ENCODE results near the gene ACCS.

The ACCS gene

DNA sequence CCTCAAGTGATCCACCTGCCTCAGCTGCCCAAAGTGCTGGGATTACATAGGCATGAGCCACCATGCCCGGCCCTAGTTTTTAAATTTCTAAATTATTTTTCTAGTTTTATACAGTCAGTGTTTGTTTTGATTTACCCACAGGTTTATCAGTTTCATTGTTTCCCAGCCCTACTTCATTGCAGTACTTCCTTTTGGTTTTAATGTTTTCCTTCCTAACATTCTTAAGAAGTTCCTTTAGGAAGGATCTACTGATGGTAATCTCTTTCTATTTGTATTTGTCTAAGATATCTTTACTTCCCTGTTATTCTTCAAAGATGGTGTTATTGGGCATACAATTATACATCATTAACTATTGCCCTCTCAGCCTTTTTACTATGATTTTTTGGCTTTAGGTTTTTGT is 24.5 kb downstream of the ACCS start:
- Mint-ChIP-seq H3K27ac (no peak overlapping the region), H3K4me1 (peaks cover 12% of the 10 kb centered on the region), H3K36me3 (ENCODE audit: low read depth) (peaks cover 6% of the 10 kb centered on the region), H3K4me3 (no peak overlapping the region), H3K9me3 (peaks cover 3% of the 10 kb centered on the region), H3K27me3 (no peaks in the 10 kb centered on the region)
- no peak for DNase-seq
- no peak for ATAC-seq

DNA sequence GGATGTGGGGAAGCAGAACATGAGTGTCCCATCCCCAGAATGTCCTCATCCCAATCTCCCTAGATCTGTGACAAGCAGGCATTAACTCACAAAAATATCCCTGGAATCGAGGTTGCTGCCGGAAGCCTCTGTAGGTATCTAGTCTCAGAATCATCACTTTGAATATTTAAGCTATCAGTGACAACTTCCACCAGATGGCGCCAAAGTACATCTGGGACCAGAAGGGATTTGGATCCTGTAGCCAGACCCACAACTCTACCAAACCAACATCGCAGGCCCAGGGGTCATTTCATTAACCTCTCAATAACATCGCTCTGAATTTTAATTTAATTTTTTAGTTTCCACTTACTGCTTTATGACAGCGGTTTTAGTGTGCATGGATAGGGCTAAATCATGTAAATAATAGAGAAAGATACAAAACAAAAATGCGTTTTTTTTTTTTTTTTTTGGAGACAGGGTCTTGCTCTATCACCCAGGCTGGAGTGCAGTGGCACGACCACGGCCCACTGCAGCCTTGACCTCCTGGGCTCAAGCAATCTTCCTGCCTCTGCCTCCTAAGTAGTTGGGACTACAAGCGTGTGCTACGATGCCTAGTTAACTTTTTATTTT is 28.3 kb downstream of the ACCS start:
- Mint-ChIP-seq H3K36me3 (ENCODE audit: low read depth) (no peaks in the 10 kb centered on the region), H3K27me3 (no peaks in the 10 kb centered on the region), H3K4me3 (peak overlapping the region; percentile 49), H3K4me1 (peaks cover 23% of the 10 kb centered on the region), H3K9me3 (no peaks in the 10 kb centered on the region), H3K27ac (no peak overlapping the region)
- ATAC-seq (peak; percentile 24), DNase-seq (peak; percentile 86)

DNA sequence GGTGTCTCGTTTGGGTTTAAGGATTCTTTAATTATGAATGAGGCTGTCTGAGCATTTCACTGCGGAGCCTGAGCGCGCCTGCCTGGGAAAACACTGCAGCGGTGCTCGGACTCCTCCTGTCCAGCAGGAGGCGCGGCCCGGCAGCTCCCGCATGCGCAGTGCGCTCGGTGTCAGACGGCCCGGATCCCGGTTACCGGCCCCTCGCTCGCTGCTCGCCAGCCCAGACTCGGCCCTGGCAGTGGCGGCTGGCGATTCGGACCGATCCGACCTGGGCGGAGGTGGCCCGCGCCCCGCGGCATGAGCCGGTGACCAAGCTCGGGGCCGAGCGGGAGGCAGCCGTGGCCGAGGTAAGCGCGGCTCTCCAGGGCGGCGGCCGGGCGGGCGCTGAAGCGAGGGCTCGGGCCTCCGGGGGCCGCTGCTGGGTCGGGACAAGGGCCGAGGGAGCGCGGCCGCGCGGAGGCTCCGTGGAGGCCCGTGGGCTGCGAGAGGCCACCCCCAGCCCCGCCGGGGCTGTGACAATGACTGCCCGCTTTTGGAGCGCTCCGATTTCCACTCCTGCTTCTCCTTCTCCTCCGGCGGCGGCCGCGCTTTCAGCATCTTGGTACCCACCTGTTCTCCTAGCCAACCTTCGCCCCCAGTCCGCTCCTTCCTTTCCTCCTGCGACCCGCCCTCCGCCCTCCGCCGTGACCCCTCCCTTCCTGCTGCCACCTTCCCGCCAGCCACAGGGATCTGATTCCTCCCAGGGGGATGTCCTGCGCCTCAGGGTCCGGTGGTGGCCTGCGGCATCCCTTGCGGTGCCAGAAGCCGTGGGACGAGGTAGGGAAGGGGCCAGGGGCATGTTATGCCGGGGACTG is 29.7 kb downstream of the ACCS start, which contains the start of gene EXT2:
Gene EXT2, plus strand, starts transcription at position 173 of the 854 bp plus-strand sequence. CDS start 12,035 bp downstream, outside the sequence.
- H3K27me3 Mint-ChIP-seq = no peaks in the 10 kb centered on the region
- H3K36me3 Mint-ChIP-seq (ENCODE audit: low read depth) = peaks cover 2% of the 10 kb centered on the region
- peak within 1 kb of the TSS; percentile 81 for H3K4me3 Mint-ChIP-seq
- H3K9me3 Mint-ChIP-seq = no peaks in the 10 kb centered on the region
- H3K4me1 Mint-ChIP-seq = peaks cover 23% of the 10 kb centered on the region
- DNase-seq (peak; percentile 89), ATAC-seq (peak; percentile 90)
- H3K27ac Mint-ChIP-seq = peak within 1 kb of the TSS; percentile 37

DNA sequence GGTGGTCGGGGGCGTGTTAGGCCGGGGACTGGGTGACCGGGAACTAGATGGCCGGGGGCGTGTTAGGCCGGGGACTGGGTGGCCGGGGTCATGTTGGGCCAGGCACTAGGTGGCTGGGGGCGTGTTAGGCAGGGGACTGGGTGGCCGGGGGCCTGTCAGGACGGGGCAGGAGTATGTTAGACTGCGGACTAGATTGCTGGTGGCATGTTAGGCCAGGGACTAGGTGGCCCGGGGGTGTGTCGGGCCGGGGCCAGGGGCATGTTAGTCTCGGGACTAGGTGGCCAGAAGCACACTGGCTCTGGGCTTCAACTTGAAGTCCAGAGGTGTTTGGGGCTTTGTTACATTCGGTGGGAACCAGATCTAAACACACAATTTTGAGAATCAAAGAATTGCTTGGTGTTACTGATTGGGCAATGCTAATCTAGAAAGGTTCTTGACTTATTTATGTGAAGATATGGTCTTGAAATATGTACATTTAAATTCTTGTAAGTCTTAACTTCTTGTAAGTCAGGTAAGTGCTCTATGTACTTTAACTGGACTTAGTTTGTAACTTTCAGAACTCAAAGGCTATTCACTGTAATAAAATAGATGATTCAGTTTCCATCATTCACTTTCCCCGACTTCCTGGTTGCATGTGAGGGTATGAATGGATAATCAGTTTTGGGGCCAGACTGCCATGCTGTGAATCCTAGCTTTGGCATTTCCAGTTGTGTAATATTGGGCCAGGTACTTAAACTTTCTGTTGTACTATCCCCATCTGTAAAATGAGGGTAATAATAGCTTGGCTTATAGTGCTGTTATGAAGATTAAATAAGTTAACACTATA is 30.5 kb downstream of the ACCS start:
- Mint-ChIP-seq H3K27me3 (no peaks in the 10 kb centered on the region), H3K27ac (no peak overlapping the region), H3K4me1 (peaks cover 23% of the 10 kb centered on the region), H3K9me3 (no peaks in the 10 kb centered on the region), H3K4me3 (peak overlapping the region; percentile 81), H3K36me3 (ENCODE audit: low read depth) (peaks cover 2% of the 10 kb centered on the region)
- DNase-seq (peak; percentile 5), ATAC-seq (no peak)

DNA sequence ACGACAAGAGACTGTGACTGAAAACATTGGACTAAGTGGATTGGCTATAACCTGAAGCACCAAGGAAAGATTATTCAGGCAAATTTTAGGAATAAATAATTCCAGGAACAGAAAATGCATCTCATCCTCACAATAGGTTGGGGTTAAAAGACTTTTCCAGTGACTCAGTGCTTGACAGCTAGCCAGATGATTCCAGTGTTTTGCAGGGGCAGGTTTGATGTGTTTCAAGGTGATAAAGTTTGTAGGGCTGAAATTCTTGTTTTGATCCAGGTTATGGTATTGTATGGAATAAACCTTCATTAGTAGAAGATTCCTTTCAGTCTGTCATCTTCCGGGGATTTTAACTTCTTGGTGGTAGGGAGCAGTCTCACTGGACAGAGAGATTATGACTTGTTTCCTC is 31.8 kb downstream of the ACCS start:
- Mint-ChIP-seq H3K4me3 (no peak overlapping the region), H3K9me3 (no peaks in the 10 kb centered on the region), H3K4me1 (peaks cover 29% of the 10 kb centered on the region), H3K27me3 (no peaks in the 10 kb centered on the region), H3K36me3 (ENCODE audit: low read depth) (peaks cover 2% of the 10 kb centered on the region), H3K27ac (no peak overlapping the region)
- ATAC-seq (no peak), DNase-seq (no peak)

DNA sequence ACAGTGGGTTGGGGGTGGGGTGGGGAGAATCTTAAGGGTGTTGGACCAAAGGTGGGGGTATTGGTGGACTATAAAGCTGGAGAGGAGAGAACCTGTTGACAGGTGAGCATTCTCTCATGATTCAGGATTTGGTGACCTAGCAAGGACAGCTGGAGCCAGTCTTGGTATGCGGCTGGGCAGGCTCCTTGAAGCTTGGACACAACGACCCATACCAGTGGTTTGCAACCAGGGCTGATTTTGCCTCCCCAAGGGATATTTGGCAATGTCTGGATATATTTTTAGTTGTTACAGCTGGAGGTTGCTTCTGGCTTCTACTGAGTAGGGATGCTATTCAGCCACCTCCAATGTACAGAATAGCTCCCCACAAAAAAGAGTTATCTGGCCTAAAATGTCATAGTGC is 35.0 kb downstream of the ACCS start:
- Mint-ChIP-seq H3K4me3 (no peak overlapping the region), H3K36me3 (ENCODE audit: low read depth) (peaks cover 5% of the 10 kb centered on the region), H3K27ac (no peak overlapping the region), H3K9me3 (no peaks in the 10 kb centered on the region), H3K4me1 (peaks cover 30% of the 10 kb centered on the region), H3K27me3 (no peaks in the 10 kb centered on the region)
- ATAC-seq = no peak
- no peak for DNase-seq

DNA sequence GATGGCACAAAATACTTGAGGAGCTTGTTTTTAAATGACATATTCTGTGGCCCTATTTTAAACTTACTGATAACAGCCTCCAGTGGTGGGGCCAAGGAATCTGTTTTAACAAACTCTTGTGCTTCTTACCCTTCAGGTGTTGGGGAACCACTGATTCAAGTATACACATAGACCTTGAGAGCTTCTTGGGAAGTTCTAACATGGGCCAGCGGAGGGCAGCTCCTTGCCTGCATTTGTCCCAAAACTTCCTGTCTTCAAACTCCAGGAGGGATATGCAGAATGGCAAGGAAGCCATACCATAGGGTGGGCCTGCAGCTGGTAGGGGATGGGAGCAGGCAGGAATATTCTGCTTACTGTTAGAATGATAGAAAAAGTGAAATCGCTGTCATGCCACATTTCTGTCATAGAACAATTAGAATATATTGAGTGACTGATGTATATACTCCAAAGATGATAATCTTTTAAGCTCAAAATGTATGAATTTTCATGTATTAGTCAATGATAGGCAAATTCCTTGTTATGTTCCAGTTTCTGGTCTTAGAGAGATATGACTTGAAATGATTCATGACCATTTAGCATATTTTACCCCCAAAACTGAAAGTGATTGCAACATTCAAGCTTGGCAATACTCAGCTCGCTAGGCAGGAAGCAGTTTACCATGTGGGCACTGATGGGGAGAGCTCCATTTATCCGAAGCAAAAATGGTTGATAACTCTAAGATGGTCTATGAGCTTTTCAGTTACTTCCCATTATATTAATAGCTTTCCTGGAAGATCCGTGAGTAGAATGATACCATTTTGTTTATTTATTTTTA is 38.6 kb downstream of the ACCS start:
- no peaks in the 10 kb centered on the region for H3K27me3 Mint-ChIP-seq
- H3K36me3 Mint-ChIP-seq (ENCODE audit: low read depth) = peaks cover 9% of the 10 kb centered on the region
- ATAC-seq (peak; percentile 75), DNase-seq (no peak)
- no peak overlapping the region for H3K4me3 Mint-ChIP-seq
- H3K9me3 Mint-ChIP-seq = no peaks in the 10 kb centered on the region
- peaks cover 19% of the 10 kb centered on the region for H3K4me1 Mint-ChIP-seq
- H3K27ac Mint-ChIP-seq = peak overlapping the region; percentile 49

DNA sequence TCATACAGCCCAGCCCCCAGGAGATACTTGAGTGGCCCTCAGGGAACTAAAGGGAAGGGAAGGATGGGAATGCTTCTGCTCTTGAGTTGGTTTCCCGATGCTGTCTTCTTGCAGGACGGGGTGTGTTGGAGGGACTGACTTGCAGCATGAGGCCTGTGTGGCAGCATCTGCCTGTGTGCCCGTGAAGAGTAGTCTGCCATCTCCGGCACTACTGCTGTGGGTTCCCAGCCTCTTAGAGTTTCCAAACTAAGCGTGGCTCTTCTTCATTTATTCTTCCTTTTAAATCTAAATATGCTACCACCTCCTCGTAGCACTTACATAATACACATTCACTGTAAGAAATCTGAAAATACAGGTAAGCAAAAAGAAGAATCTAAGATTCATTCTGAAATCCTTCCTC is 42.2 kb downstream of the ACCS start:
- H3K4me3 Mint-ChIP-seq = no peak overlapping the region
- peaks cover 15% of the 10 kb centered on the region for H3K4me1 Mint-ChIP-seq
- DNase-seq = no peak
- H3K36me3 Mint-ChIP-seq (ENCODE audit: low read depth) = peaks cover 15% of the 10 kb centered on the region
- H3K27me3 Mint-ChIP-seq = no peaks in the 10 kb centered on the region
- H3K9me3 Mint-ChIP-seq = no peaks in the 10 kb centered on the region
- no peak for ATAC-seq
- H3K27ac Mint-ChIP-seq = no peak overlapping the region

DNA sequence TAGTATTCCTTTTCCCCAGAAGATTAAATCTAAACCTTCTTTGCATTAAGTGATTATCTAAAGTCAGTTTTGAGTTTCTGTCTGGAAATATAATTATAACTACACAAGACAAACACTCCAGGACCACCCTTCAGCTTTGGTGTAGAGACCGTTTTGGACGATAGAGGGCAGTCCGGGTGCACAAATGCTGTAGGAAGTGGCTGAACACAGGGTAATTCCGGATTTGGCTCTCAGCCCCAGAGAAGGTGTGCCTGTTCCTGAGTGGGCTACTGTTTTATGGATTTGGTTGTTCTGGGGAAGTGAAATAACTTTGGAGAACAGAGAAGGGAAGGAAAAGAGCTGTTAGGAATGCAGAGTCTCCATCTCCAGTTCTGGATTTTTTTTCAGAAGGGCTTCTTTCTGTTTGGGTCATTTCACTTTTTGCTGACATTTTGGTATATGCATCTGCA is 44.2 kb downstream of the ACCS start:
- Mint-ChIP-seq H3K4me1 (peaks cover 5% of the 10 kb centered on the region), H3K27me3 (no peaks in the 10 kb centered on the region), H3K36me3 (ENCODE audit: low read depth) (peaks cover 19% of the 10 kb centered on the region), H3K9me3 (no peaks in the 10 kb centered on the region), H3K27ac (no peak overlapping the region), H3K4me3 (no peak overlapping the region)
- ATAC-seq (peak; percentile 92), DNase-seq (peak; percentile 67)

DNA sequence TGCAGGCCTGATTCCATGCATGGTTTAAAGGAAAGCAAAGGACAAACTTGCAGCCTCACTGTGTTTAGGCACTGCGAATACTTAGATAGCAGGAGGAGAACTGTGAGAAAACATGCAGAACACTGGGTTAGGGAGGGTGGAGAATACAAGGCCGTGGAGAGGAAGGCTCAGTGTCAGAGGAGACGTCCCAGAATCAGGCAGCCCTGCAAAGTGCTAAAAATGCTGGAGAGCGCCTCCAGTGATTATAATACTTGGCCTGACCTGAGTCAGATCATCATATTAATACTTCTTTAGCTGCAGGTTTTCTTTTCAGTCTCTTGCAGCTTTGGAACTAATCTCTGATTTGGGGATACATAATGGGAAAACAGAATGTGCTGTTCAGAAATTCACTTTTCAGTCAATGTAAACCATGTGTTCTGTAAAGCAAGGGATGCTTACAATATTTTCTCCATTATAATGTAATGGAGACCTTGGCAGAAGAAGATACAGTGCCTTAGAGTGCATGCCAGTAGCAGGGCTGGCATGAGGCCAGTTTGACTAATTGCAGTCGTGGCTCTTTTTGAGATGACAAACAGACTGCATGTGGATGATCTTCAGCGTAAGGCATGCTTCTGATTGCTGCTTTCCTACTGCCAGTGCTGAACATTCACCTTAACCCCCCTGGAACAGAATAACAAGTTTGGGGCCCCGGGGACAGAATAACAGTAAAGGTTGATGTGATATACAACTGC is 46.2 kb downstream of the ACCS start:
- H3K4me1 Mint-ChIP-seq = peaks cover 5% of the 10 kb centered on the region
- H3K36me3 Mint-ChIP-seq (ENCODE audit: low read depth) = peaks cover 34% of the 10 kb centered on the region
- H3K4me3 Mint-ChIP-seq = no peak overlapping the region
- ATAC-seq (no peak), DNase-seq (no peak)
- no peaks in the 10 kb centered on the region for H3K9me3 Mint-ChIP-seq
- no peak overlapping the region for H3K27ac Mint-ChIP-seq
- no peaks in the 10 kb centered on the region for H3K27me3 Mint-ChIP-seq

DNA sequence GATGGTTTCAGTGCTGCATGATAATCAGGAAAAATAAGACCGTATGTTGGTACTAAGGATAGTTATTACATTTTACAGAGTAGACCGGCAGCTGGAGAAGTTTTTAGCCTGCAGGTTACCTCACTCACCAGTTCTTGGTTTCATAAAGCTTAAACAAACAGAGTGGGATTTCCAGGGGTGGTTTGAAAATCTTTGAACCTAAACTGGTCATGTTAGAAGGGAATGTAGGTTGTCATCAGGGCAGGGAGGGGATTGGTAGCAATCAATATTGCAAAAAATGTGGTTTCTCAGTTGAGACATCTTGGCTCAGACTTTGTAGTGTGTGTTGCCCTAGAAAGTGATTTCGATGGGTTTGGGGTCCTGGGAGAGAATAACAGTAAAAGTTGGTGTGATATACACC is 46.9 kb downstream of the ACCS start:
- DNase-seq = no peak
- H3K4me1 Mint-ChIP-seq = peaks cover 5% of the 10 kb centered on the region
- H3K27me3 Mint-ChIP-seq = no peaks in the 10 kb centered on the region
- H3K4me3 Mint-ChIP-seq = no peak overlapping the region
- no peak overlapping the region for H3K27ac Mint-ChIP-seq
- no peak for ATAC-seq
- peaks cover 35% of the 10 kb centered on the region for H3K36me3 Mint-ChIP-seq (ENCODE audit: low read depth)
- no peaks in the 10 kb centered on the region for H3K9me3 Mint-ChIP-seq

DNA sequence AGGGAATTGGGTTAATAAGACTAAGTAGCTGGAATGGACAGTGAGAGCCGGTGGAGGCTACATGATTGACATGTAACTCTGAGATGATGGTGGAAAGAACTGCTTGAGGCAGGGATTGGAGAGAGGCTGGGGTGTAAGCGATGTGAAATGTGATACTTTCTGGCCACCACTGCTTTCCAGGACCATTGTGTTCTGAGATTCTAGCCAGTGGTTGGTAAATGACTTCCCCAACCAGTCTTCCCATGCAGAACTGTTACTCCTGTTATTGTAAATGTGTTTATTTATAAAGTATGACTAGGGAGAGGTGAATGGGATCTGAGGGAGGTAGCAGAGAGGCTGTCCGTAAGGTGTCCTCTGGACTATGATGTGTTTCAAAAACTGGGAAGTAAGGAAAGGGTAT is 47.5 kb downstream of the ACCS start:
- Mint-ChIP-seq H3K36me3 (ENCODE audit: low read depth) (peaks cover 35% of the 10 kb centered on the region), H3K9me3 (no peaks in the 10 kb centered on the region), H3K4me1 (peaks cover 5% of the 10 kb centered on the region), H3K27ac (no peak overlapping the region), H3K27me3 (no peaks in the 10 kb centered on the region), H3K4me3 (no peak overlapping the region)
- ATAC-seq (no peak), DNase-seq (no peak)

DNA sequence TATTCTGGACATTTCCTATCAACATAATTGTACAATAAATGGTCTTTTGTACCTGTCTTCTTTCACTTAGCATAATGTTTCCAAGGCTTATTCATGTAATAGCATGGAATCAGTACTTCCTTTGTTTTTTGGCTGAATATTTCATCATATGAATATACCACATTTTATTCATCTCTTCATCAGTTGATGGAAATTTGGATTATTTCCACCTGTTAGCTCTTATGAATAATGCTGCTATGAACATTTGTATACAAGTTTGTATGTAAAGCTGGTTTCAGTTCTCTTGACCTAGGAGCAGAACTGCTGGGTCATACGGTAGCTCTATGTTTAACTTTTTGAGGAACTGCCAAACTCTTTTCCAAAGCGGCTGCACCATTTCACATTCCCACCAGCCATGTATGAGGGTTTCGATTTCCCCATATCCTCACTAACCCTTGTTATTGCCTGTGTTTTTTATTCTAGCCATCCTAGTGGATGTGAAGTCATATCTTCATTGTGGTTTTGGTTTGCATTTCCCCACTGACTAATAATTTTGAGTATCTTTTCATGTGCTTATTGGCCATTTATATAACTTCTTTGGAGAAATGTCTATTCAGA is 50.3 kb downstream of the ACCS start:
- DNase-seq = no peak
- Mint-ChIP-seq H3K9me3 (no peaks in the 10 kb centered on the region), H3K27me3 (no peaks in the 10 kb centered on the region), H3K4me3 (no peak overlapping the region), H3K36me3 (ENCODE audit: low read depth) (peaks cover 31% of the 10 kb centered on the region), H3K27ac (no peak overlapping the region), H3K4me1 (no peaks in the 10 kb centered on the region)
- ATAC-seq = no peak
